AG08396 (cell line): ENCODE data around the gene MRPL32.
A peak's percentile ranks its signal among the peaks of the same experiment; 100 is the strongest.
"Not testable (repeated sequence)": the region's sequence is repeated elsewhere in the genome, so short reads cannot be mapped to it uniquely, and the experiment has no call there.

ENCODE experiments used
- DNase-seq: peaks from one replicate; pipeline ENCODE4 v3.0.0; 2012; ENCODE audit warnings: low spot score, mixed read lengths

Gene MRPL32

GRCh38 chr7:42931834-42932651 is at the start of gene MRPL32, which contains the start of gene PSMA2:
Gene MRPL32 (plus strand): TSS chr7:42932376. CDS start chr7:42932387, 11 bp downstream.
Gene PSMA2 (minus strand): TSS chr7:42932174. CDS start chr7:42932158, 16 bp downstream.
- peak; percentile 96 for DNase-seq

DNA sequence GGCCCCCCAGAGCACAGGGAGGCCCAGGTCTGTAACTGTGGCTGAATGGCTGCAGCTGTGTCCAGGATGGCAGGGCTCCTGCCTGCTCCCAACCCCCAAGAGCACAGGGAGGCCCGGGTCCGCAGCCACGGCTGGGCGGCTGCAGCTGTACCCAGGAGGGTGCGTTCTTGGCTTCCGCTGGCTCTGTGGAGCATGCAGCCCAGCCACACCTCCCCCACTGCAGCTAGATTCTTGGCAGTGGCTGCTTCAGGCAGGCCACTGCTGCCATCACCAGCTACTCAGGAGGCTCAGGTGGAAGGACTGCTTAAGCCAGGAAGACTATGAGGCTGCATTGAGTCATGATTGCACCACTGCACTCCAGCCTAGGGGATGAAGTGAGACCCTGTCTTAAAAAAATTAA is 48.2 kb upstream of the MRPL32 start:
- DNase-seq = no peak

DNA sequence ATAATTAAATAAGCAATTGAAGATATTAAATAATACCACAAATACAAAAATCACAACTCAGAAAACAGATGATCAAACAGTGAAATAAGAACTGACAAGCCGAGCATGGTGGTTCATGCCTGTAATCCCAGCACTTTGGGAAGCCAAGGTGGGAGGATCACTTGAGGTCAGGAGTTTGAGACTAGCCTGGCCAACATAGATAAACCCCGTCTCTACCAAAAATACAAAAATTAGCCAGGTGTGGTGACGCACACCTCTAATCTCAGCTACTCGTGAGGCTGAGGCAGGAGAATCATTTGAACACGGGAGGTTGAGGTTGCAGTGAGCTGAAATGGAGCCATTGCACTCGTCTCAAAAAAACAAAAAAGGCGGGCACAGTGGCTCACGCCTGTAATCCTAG is 47.0 kb upstream of the MRPL32 start:
- not testable (repeated sequence) for DNase-seq

- DNase-seq = no peak
Measured at GRCh38 chr7:42886129-42886528, 46.0 kb upstream of the MRPL32 start.

- no peak for DNase-seq
Measured at GRCh38 chr7:42886893-42887505, 45.2 kb upstream of the MRPL32 start.

- no peak for DNase-seq
Measured at GRCh38 chr7:42893346-42894240, 38.6 kb upstream of the MRPL32 start.

GRCh38 chr7:42900842-42901241 is 31.3 kb upstream of the MRPL32 start:
- no peak for DNase-seq

- DNase-seq = no peak
Measured at GRCh38 chr7:42902331-42902730, 29.8 kb upstream of the MRPL32 start.

DNA sequence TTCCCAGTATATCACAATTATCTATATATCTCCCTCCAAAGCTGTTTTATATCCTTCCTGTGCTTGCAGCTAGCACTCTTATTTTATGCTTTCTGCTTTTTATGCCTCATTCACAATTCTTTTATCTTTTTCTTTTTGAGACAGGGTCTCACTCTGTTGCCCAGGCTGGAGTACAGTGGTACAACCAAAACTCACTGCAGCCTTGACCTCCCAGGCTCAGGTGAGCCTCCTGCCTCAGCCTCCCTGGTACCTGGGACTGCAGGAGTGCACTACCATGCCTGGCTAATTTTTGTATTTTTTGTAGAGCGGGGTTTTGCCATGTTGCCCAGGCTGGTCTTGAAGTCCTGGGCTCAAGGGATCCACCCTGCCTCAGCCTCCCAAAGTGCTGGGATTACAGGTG is 26.0 kb upstream of the MRPL32 start:
- no peak for DNase-seq

- DNase-seq = no peak
Measured at GRCh38 chr7:42907316-42907715, 24.9 kb upstream of the MRPL32 start.

- no peak for DNase-seq
Measured at GRCh38 chr7:42910306-42910705, 21.9 kb upstream of the MRPL32 start.

DNA sequence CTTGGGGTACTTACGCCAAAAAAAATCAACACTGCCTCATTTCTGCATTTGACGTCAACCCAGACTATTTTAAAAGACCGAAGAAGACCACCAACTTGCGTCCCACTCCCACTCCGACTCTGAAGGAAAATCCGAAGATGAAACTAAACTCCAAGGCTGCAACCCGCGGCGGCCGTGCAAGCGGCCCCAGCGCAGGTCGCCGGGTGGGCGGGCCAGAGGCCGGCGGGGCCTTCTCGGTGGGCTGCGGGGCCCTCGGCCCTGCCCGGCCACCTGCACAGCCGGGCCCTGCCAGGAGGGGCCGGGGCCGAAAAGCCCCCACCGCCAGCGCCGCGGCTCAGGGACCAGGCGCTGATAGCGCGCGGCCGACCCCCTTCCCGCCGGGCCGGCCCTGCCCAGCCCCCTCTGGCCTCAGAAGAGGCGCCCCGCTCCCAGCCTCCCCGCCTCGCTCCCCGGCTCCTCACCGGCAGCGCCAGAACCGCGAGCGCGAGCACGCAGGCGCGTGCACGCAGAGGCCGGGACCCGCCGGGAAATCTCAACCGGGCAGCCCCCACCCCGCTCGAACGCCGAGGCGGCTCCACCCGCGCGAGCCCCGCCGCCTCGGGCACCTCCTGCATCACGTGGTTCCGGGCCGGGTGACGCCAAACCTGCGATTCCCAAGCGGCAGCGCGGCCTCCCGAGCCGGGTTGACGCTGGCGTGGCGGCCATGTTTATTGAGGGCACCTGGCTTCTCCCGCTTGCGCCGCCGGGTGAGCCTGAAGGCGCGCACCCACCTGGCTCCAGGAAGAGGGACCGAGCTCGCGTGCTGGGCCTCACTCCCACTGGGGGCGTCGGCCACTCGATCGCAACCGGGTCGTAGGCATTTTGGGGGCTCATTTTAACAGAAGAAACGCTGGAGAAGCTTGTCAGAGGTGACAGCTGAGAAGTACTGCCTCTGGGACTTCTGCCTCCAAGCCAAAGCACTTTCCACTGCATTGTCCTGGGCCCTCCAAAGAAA is 20.4 kb upstream of the MRPL32 start, which contains the start of gene C7orf25:
TSS of gene C7orf25 (minus strand) at position 617 of the 994 bp plus-strand sequence. CDS start 1,170 bp downstream, outside the sequence.
- DNase-seq = peak; percentile 95

GRCh38 chr7:42913591-42913990 is 18.6 kb upstream of the MRPL32 start:
- no peak for DNase-seq

GRCh38 chr7:42914009-42914408 is 18.2 kb upstream of the MRPL32 start:
- no peak for DNase-seq

DNA sequence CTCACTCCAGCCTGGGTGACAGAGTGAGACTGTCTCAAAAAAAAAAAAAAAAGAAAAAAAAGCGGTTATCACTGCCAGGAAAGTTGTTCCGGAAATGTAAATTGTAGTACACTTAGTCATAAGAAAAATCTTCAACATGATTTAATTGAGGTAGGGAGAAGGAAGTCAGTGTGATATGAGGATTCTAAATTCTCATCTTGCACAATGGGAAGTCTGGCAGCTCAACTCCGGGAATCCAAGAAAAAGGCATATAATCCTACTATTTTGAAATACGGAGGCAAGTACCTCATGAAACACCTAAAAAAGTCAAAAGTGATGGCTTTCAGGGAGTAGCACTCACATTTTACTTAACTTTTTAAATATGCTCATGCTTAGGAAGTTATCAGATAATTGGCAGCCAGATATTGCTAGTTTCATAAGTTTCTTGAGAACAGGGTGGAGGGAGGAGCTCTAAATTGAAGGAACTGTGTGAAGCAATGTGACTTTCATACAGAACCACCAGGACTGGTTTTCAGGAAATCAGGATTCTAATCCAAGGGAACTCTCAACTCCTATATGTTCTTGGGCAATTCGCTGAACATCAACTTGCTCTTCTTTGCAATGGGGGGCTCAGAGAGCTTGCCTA is 17.6 kb upstream of the MRPL32 start:
- DNase-seq = no peak

GRCh38 chr7:42915356-42915755 is 16.8 kb upstream of the MRPL32 start:
- DNase-seq = no peak

DNA sequence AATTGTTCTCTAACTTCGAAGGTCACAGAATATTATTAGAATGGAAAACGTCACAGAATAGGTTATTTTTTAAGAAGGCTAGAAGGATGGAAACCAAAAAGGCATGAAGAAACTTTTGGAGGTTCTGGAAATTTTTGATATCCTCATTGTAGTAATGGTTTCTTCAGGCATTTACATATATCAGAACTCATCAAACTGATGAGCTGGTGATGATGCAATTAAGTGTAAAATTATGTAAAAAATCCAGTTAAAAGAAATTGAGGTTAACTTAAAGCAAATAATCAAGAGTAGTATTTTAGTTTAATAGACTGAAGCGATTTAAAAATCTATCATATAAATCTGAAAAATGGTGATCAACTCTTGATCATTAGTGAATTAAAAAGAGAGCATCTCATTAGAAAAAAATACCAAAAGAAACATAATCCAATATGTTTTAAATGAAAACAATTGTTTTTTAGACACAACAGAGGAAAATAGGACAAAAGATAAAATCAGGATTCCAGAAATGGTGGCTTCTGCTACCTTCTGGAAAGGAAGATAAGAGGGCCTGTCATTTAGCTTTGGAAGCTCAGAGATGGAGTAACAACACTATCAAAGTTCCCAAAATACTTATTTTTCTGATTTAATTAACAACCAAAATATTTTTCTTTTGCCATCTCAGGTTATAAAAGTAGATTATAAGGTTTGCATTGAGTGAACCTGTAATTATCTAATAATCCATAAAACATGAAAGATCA is 10.0 kb upstream of the MRPL32 start:
- DNase-seq = no peak

GRCh38 chr7:42924223-42924838 is 7.8 kb upstream of the MRPL32 start:
- no peak for DNase-seq

DNA sequence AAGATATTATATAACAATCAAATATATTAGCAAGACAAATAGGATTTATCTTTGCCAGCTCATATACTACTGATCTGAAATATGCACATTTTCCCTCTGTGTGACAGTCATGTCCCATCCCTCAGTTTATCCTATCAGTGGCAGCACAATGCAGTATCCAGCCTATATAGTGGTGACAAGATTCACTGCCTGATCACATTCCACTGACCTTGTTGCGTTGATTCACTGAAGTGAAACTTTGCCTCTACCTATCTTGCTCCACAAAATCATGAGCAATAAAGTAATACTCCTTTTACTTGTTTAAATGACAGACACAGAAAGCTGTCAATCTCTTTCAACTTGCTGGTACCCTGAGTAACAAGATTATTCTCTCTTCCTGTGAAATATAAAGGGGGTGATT is 6.5 kb upstream of the MRPL32 start:
- no peak for DNase-seq
